ENCODE measurements around the gene KCNC4.

DNA sequence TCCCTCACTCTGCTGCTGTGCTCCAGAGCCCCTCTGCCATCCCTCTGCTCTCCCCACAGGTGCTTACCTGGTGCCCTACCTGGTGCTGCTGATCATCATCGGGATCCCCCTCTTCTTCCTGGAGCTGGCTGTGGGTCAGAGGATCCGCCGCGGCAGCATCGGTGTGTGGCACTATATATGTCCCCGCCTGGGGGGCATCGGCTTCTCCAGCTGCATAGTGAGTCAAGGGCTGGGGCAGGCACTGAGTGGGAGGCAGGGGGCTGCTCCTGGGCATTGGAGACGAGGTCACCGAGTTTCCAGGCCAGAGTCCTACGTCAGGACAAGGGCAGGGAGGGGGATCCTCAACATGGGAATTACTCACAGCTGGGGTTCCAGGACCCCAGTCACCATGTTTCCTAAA lies 38.1 kb upstream of the KCNC4 start:
- TF ChIP-seq, protein P1, sequence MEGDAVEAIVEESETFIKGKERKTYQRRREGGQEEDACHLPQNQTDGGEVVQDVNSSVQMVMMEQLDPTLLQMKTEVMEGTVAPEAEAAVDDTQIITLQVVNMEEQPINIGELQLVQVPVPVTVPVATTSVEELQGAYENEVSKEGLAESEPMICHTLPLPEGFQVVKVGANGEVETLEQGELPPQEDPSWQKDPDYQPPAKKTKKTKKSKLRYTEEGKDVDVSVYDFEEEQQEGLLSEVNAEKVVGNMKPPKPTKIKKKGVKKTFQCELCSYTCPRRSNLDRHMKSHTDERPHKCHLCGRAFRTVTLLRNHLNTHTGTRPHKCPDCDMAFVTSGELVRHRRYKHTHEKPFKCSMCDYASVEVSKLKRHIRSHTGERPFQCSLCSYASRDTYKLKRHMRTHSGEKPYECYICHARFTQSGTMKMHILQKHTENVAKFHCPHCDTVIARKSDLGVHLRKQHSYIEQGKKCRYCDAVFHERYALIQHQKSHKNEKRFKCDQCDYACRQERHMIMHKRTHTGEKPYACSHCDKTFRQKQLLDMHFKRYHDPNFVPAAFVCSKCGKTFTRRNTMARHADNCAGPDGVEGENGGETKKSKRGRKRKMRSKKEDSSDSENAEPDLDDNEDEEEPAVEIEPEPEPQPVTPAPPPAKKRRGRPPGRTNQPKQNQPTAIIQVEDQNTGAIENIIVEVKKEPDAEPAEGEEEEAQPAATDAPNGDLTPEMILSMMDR (IDR thresholded peaks at IDR 0.05): no peak
- TF ChIP-seq POLR2AphosphoS5 (IDR thresholded peaks at IDR 0.05): no peak
- no peak for TF ChIP-seq EP300 (IDR thresholded peaks at IDR 0.05)

All from stomach (tissue), 4 donors.